ENCODE measurements around the gene CHRNA1. TPM values are rescaled to one million over a fixed set of nuclear protein-coding genes. Genes with fewer than 3 reads are reported as not detected.

The CHRNA1 gene
- total RNA-seq, 6 donors from 2014 or later = 0.17 TPM; not detected in 5

- H3K27me3 ChIP-seq = no peaks in the 10 kb centered on the region
- H3K4me1 ChIP-seq = no peaks in the 10 kb centered on the region
- H3K36me3 ChIP-seq = no peaks in the 10 kb centered on the region
- H3K27ac ChIP-seq = peak overlapping the region in 1 of 4 donors; percentile 15
- WGBS, 2 donors = 89 to 90% methylated on average over 13 of the region's 13 CpGs
- H3K4me3 ChIP-seq = no peak overlapping the region
- ATAC-seq (ENCODE audit: low FRiP score in 2 of 2) (no peak), DNase-seq (no peak)
- no peaks in the 10 kb centered on the region for H3K9me3 ChIP-seq
- TF ChIP-seq CTCF (IDR thresholded peaks at IDR 0.05) = no peak
- no peak for TF ChIP-seq EP300 (IDR thresholded peaks at IDR 0.05)
- TF ChIP-seq POLR2AphosphoS5 (IDR thresholded peaks at IDR 0.05) = no peak
- no peak for TF ChIP-seq POLR2A (IDR thresholded peaks at IDR 0.05)
Observed at GRCh38 chr2:174753038-174753633, 11.1 kb downstream of the CHRNA1 start.

- no peak for TF ChIP-seq POLR2AphosphoS5 (IDR thresholded peaks at IDR 0.05)
- TF ChIP-seq POLR2A (IDR thresholded peaks at IDR 0.05) = no peak
- TF ChIP-seq CTCF (IDR thresholded peaks at IDR 0.05) = no peak
- no peak for TF ChIP-seq EP300 (IDR thresholded peaks at IDR 0.05)
- no peak overlapping the region for H3K27ac ChIP-seq
- no peaks in the 10 kb centered on the region for H3K36me3 ChIP-seq
- WGBS, 2 donors = 93 to 94% methylated on average over 4 of the region's 4 CpGs
- no peaks in the 10 kb centered on the region for H3K27me3 ChIP-seq
- no peaks in the 10 kb centered on the region for H3K4me1 ChIP-seq
- ATAC-seq (ENCODE audit: low FRiP score in 2 of 2) (no peak), DNase-seq (no peak)
- no peaks in the 10 kb centered on the region for H3K9me3 ChIP-seq
- no peak overlapping the region for H3K4me3 ChIP-seq
Observed at GRCh38 chr2:174752403-174753037, 11.8 kb downstream of the CHRNA1 start.

- TF ChIP-seq EP300 (IDR thresholded peaks at IDR 0.05) (no peak), POLR2AphosphoS5 (IDR thresholded peaks at IDR 0.05) (no peak), CTCF (IDR thresholded peaks at IDR 0.05) (no peak), POLR2A (IDR thresholded peaks at IDR 0.05) (no peak)
- WGBS, 2 donors = 71 to 74% methylated on average over 5 of the region's 5 CpGs
- Histone ChIP-seq H3K27me3 (no peaks in the 10 kb centered on the region), H3K27ac (no peak overlapping the region), H3K4me1 (no peaks in the 10 kb centered on the region), H3K4me3 (no peak overlapping the region), H3K9me3 (no peaks in the 10 kb centered on the region), H3K36me3 (no peaks in the 10 kb centered on the region)
- no peak for DNase-seq
- ATAC-seq (ENCODE audit: low FRiP score in 2 of 2) = no peak
Observed at GRCh38 chr2:174750923-174751441, 13.3 kb downstream of the CHRNA1 start.

- Histone ChIP-seq H3K4me1 (no peaks in the 10 kb centered on the region), H3K9me3 (no peaks in the 10 kb centered on the region), H3K4me3 (no peak overlapping the region), H3K27ac (no peak overlapping the region), H3K36me3 (no peaks in the 10 kb centered on the region), H3K27me3 (no peaks in the 10 kb centered on the region)
- ATAC-seq (ENCODE audit: low FRiP score in 2 of 2) (peak in 1 of 2 donors; percentile 25), DNase-seq (no peak)
- WGBS, 2 donors = 86 to 87% methylated on average over 8 of the region's 8 CpGs
- TF ChIP-seq POLR2A (IDR thresholded peaks at IDR 0.05) (no peak), CTCF (IDR thresholded peaks at IDR 0.05) (no peak), EP300 (IDR thresholded peaks at IDR 0.05) (no peak), POLR2AphosphoS5 (IDR thresholded peaks at IDR 0.05) (no peak)
Observed at GRCh38 chr2:174749793-174750192, 14.5 kb downstream of the CHRNA1 start.
